CD4-positive, alpha-beta T cell treated with Interleukin-4 for 4 hours (primary cell): ENCODE results near the gene BAG2.

Experiments
- DNase-seq: peaks from one replicate; pipeline ENCODE4 v3.0.0-alpha.2; 2020

BAG2 gene

DNA sequence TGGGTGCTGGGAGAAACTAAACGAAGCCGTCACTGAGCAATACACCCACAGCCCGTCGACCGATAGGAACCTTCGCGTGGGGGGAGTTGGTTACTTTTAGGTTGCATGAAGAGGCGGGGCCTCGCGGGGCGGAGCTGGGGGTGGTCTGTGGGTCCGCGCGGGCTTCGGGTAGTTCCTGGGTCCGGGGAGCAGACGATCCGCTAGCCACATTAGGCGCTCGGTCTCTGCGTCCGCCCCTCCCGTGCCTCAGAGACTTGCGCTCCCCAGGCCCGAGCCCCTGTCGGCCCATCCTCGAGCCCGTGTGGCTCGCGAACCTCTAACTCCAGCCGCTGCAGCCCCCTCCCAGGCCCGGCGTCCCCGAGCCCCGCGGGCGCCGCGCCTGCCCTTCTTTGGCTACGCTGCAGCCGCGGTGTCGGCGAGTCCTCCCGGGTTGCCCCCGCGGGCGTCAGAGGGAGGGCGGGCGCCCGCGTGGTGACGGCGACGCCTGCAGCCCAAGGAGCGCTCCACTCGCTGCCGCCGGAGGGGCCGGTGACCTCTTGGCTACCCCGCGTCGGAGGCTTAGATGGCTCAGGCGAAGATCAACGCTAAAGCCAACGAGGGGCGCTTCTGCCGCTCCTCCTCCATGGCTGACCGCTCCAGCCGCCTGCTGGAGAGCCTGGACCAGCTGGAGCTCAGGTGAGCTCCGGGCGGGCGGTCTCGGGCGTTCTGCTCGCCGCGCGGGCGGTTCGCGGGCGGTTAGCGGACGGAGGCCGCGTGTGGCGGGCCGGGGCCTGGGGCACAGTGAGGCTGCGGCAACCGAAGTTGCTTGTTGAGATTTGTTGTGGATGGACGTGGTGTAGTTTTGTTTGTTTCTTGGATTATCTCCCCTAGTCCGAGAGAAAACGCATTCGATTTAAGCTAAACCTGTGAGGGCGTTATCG lies at the start of gene BAG2:
BAG2 (plus strand) TSS at position 191 of the 920 bp plus-strand sequence; CDS start at position 563, 372 bp downstream.
- peak; percentile 85 for DNase-seq

- no peak for DNase-seq
Observed at GRCh38 chr6:57123111-57123510, 49.0 kb upstream of the BAG2 start.

- no peak for DNase-seq
Observed at GRCh38 chr6:57127763-57128162, 44.4 kb upstream of the BAG2 start.

DNA sequence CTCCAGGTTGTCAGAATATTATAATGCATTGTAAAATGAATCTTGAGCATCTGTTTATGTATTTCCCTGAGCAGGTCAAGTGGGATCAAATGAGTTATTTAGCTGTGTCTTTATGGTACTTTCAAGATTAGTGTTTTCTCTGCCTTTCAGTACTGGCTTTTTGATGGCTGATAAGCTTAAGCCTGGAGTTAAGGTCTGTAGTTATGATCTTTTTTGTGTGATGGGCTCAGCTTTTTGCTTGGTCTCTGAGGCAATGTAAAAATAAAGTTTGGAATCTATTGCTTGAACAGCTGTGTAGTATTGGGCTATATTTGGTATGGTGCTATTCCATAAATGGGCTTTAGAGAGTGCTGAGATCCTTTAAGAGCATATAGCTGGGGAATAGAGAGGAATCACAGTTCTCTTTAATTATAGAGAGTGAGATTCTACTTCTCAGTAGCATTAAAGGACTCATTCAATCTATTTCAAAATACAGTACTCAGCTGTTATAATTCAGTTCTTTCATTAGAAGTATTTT lies 41.4 kb upstream of the BAG2 start:
- no peak for DNase-seq

DNA sequence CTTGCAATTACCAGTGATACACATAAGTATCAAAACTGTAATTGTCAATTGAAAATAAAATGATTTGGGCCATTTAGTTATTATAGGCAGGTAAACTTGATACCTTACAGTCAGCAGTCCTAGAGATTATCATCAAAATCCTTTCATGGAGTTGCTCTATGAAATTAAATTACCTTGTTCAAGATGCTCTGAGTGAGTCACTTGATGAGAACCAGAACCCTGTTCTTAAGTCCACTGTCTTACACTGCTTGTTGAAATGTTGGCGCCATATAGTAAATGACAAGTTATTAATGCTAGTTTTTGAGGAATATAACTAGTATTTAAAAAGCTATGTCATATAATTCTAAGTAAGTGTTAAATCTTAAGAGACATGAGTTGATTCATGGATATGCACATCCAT lies 37.2 kb upstream of the BAG2 start:
- no peak for DNase-seq

GRCh38 chr6:57135885-57136284 lies 36.2 kb upstream of the BAG2 start:
- DNase-seq = no peak

DNA sequence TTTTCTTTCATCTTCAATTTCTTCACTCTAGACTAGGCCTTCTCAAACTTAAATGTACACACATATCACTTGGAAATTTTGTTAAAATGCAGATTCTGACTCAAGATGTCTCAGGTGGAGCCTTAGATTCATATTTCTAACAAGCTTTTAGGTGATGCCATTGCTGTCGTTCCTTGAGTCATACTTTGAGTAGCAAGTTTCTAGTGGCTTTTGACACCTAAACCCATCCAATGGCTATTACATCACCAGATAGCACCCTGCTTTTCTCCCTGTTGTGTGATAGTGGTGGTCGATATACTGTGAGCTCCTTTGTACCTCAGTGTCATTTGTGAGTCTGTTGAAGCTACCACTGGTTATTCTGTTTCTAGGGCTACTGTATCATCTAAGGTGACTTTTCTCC lies 34.8 kb upstream of the BAG2 start:
- DNase-seq = peak; percentile 12

DNA sequence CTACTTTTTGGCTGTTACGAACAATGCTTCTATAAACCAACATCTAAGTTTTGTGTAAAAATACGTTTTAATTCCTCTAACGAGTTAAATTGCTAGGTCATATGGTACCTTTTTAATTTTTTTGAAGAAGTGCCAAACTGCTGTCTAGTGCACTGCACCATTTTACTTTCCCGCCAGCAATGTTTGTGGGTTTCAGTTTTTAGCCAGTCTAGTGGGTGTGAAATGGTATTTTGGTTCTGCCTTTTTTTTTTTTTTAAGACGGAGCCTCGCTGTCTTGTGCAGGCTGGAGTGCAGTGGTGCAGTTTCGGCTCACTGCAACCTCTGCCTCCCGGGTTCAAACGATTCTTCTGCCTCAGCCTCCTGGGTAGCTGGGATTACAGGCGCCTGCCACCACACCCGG lies 34.1 kb upstream of the BAG2 start:
- no peak for DNase-seq

DNA sequence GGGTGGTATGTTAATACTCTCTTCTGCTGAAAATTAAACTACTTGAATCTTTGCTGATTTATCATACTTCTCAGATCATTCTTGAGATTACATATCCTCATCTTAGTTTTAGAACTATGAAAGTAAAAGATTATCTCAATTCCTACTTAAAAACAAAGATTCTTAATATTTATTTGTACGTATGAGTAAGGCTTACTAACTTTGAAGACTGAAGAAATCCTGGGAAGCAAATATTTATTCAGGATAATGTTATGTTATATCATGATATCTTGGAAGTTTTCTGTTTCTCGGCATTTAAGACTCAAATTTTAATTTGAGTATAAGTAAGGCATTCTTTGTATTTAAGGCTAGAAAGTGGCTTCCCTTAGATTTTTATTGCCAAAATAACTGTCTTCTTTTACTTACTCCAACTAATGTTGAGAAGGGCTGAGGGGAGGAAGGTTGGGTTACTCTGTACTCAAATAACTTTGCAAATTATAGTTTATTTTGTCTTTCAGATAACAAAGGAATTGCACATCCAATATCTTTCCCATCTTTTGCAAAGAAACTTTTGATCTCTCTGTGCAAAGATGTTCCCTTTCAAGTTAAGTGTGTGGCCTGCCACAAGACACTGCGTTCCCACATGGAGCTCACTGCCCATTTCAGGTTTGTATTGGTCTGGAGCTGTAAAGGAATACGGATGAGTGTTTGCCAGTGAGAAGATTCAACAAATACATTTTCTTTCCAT lies 30.5 kb upstream of the BAG2 start:
- DNase-seq = no peak

DNA sequence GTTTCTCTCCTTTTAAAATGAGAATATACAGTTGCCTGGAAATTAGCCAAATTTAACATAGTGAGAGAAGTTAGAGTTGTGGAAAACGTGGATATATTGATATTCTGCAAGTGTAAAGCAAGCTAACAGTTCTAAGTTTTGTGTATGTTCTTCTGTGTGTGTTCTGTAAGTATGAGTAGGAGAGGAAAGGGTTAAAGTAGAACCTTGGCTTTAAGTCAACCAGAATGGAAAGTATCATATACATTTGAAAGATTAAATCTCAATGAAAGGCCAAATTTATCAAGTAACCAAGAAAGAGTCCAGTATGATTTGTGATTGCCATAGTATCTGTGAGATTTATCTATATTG lies 30.0 kb upstream of the BAG2 start:
- DNase-seq = no peak

DNA sequence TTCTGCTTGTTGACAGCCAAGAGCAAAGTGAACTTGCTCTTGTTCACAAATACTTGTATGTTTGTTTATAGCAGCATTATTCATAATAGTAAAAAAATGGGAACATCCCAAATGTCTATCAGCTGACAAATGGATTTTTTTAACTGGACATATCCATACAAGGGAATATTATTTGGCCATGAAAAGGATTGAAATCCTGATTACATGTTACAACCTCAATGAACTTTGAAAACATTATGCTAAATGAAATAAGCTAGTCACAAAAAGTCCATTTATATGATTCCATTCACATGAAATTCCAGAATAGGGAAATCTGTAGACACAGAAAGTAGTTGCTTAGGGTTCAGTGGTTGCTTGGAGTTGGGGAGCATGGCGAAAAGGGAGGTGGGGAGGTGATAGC lies 28.4 kb upstream of the BAG2 start:
- no peak for DNase-seq

DNA sequence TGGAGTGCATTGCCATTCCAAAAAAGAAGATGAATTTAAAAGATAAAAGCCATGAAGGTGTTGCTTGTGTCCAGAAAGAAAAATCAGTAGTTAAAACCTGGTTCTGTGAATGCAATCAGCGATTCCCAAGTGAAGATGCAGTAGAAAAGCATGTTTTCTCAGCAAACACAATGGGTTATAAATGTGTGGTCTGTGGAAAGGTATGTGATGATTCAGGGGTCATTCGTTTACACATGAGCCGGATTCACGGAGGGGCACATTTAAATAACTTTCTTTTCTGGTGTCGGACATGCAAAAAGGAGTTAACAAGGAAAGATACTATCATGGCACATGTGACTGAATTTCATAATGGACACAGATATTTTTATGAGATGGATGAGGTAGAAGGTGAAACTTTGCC lies 24.7 kb upstream of the BAG2 start:
- DNase-seq = no peak

- peak; percentile 4 for DNase-seq
Observed at GRCh38 chr6:57147955-57148858, 23.9 kb upstream of the BAG2 start.

DNA sequence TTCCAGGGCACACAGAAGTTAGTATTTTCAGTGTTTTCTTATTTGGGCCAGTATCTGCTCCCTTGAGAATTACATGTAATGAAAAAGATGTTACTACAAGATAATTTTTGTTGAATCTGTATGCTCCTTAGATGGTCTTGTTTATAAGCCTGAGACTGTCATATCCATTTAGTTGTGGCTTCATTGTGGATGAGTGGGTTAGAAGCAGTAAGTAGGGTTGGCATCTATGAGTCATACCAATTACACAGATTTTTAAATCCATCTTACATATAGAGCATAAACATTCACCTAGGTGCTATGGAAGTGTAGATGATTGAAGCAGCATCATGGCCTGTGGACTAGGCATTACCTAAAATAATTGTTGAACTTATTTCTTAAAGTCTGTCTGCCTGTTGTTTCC lies 13.5 kb upstream of the BAG2 start:
- no peak for DNase-seq

- no peak for DNase-seq
Observed at GRCh38 chr6:57159127-57159526, 13.0 kb upstream of the BAG2 start.

DNA sequence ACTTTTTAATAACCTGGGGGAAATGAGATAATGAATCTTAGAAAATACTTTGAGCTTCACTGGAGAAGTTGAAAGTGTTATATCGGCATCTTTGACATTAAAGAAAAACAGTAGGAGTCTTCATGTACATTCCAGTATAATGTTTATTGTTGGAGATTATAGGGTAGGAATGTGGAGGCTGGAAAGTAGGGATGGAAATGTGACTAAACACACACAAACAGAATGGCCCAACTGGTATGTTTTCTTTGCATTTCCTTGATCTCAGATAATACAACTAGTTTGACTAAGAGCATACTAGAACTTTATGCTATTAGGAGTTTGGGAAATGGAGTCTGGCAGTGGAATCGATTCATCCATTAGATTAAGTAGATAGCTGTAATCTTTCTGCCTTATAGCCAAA lies 10.1 kb upstream of the BAG2 start:
- no peak for DNase-seq

DNA sequence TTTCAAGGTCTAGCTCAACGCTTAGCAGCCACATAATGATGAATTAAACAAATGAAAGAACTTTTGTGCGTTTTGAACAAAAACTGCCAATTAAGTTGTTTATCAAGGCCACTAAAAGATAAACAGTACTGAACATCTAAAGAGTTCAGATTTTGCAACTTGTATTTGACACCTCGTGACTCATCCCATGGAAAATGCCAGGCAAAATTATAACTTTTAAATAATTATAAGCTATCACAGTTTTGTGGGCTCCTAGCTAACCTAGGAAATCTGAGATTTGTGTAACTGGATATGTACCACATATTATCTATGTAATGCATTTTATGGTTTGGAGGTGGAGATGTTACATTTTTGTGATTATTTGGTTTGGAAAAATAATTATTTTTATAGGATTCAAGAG lies 9.6 kb upstream of the BAG2 start:
- no peak for DNase-seq

GRCh38 chr6:57163956-57164355 lies 8.2 kb upstream of the BAG2 start:
- DNase-seq = no peak

GRCh38 chr6:57165080-57165479 lies 7.0 kb upstream of the BAG2 start:
- DNase-seq = no peak

GRCh38 chr6:57173056-57173885 lies 1.1 kb downstream of the BAG2 start:
- peak; percentile 23 for DNase-seq

DNA sequence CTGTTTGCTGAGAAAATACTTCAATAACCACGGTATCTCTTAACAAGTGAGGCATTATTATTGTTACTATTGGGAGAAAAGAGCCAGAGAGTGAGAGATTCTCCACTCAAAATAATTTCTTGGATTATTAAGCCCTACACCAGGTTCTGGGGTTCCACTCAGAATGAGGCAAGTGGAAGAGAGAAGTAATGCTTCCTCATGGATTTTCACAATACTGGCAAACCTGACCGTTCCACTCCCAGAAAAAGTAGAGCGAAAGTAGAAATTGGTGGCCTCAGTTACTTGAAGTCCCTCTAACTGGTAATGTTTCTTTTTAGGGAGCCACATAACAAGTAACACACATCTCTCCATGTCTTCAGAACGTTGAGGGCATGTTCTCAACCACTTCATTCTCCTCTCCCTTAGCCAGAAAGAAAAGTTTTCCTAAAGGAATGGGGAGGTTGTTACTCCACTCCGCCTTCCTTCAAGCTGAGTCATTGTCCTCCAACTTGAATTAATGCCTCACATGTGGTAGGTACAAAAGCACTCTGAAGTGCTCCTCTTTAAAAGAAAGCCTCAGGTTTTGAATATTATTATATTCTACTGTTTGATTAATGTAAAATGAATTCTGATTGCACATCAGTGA lies 1.9 kb downstream of the BAG2 start:
- DNase-seq = no peak

DNA sequence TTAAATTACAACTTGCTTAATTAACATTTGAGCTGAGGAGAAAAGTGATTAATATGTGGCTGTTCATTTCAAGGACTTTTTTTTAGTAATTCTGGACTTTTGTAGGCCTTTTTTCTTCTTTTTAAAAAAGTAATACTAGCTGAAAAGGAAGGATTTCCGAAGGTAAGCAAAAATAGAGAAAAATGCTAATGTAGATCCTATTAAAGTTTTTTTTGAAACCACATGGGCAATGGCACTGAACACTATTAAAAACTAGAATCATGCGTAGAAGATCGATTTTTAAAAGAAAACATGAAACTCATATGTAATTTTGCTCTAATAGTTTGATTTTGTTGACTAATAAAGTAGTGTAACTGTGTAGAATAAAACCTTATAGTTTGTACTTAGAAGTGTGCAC lies 2.4 kb downstream of the BAG2 start:
- DNase-seq = no peak
